GM18526 (cell line): ENCODE data around the gene NEU1.

Experiments
- POLR2A ChIP-seq: IDR thresholded peaks from 3 replicates; pipeline ENCODE4 v1.6.1; 2011; ENCODE audit not compliant: insufficient read length; ENCODE audit errors: extremely low read depth

Gene NEU1

DNA sequence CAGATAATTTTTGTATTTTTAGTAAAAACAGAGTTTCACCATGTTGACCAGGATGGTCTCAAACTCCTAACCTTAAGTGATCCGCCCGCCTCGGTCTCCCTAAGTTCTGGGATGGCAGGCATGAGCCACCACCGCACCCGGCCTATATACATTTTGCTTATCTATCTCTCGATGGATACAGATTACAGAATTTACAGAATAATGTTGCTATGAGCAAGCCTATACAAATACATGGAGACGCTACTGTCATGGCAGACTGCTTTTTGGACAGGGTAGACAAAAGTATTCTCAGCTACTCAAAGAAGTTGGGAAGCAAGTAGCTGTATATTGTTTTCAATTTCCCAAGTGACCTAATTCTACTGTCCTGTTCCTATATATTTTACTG is 49.2 kb downstream of the NEU1 start:
- TF ChIP-seq POLR2A = no peak

DNA sequence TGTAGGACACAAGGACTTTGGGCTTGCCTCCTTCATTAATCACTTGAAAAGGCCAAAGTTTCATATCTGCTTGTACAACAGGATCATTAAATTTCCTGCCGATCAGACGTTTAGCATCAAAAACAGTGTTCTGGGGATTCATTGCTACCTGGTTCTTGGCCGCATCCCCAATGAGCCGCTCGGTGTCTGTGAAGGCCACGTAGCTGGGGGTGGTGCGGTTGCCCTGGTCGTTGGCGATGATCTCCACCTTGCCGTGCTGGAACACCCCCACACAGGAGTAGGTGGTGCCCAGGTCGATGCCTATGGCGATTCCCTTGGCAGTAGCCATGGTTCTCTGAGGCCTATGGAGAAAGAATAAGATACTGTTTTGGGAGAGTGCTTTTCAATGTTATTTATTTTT is 51.0 kb downstream of the NEU1 start:
- TF ChIP-seq POLR2A = no peak
